ENCODE measurements around the gene MTRF1L. TPM values are rescaled to one million over a fixed set of nuclear protein-coding genes. Genes with fewer than 3 reads are reported as not detected.

The MTRF1L gene
- total RNA-seq, 1 experiment from 2014 or later: 26.5 TPM

DNA sequence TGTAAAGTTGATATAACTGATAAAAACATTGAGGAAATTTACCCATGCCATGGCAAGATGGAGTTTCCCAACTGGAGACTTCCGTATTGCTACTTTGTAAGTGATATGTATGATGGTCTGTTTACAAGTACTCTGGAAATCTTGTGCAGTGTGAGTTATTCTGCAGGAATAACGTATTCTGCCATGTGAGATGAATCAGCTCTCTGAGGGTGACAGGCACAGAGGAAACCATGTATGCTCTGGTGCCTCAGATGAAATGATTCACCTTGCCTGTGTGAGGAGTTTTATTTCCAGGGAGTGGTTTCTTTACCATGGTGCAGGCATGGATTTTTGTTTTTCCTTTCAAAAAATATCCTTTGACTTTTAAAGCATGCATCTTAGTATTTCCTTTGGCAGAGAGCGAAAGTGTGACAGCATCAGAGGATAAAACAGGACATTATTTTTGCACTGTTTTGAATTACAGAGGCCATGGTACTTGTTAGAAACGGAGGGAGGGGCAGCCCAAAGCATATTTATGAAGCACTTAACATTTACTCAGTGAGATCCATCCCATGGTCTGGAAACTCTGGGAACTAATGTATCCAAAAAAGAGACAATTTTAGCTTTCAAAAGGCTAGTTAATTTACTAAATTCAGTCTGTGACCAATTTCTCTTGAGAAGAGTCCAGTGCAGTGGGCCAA lies 36.0 kb upstream of the MTRF1L start:
- no peak overlapping the region for H3K14ac ChIP-seq (ENCODE audit: insufficient read depth, low read length)
- no peak overlapping the region for H3K4me2 ChIP-seq (ENCODE audit: insufficient read depth, insufficient read length, low read length)
- no peak overlapping the region for H3K9ac ChIP-seq (ENCODE audit: extremely low read depth, insufficient read length, low read length)
- no peaks in the 10 kb centered on the region for H3K79me1 ChIP-seq (ENCODE audit: insufficient read depth, low read depth, low read length, poor library complexity, severe bottlenecking)
- no peaks in the 10 kb centered on the region for H3K23me2 ChIP-seq (ENCODE audit: insufficient read length, low read depth, low read length, poor library complexity, severe bottlenecking)
- H3K27me3 ChIP-seq (ENCODE audit: insufficient read depth, low read length): no peaks in the 10 kb centered on the region
- H3K36me3 Mint-ChIP-seq (ENCODE audit: insufficient read depth in 1 of 3, low read depth in 3 of 3): peaks cover 0 to 8% (median 3%) of the 10 kb centered on the region in 3 experiments; a peak in 4 of 7 replicates
- no peaks in the 10 kb centered on the region for H3K79me2 ChIP-seq (ENCODE audit: insufficient read depth, low read length)
- no peaks in the 10 kb centered on the region for H3K9me3 Mint-ChIP-seq
- H4K8ac ChIP-seq (replicated peaks; ENCODE audit: insufficient read length, low read depth, low read length): no peak overlapping the region
- no peak overlapping the region for H3K27ac Mint-ChIP-seq
- no peak overlapping the region for H3K27ac ChIP-seq (ENCODE audit: insufficient read length, low read depth, low read length)
- no peak overlapping the region for H2BK12ac ChIP-seq (ENCODE audit: insufficient read length, low read depth, low read length)
- no peak overlapping the region for H2AFZ ChIP-seq (ENCODE audit: low read length)
- no peak overlapping the region for H2BK20ac ChIP-seq (ENCODE audit: low read depth, low read length, poor library complexity, severe bottlenecking)
- H3K23ac ChIP-seq (ENCODE audit: insufficient read length, low read depth, low read length): no peak overlapping the region
- H3K9me3 ChIP-seq (ENCODE audit: control insufficient read depth, low read depth, low read length): no peaks in the 10 kb centered on the region
- H3K4me3 Mint-ChIP-seq: no peak overlapping the region
- H3K18ac ChIP-seq (ENCODE audit: insufficient read length, low read depth, low read length): no peak overlapping the region
- H2BK5ac ChIP-seq (ENCODE audit: insufficient read length, low read length): no peak overlapping the region
- no peaks in the 10 kb centered on the region for H3K27me3 Mint-ChIP-seq (ENCODE audit: low read depth)
- no peaks in the 10 kb centered on the region for H3K4me1 ChIP-seq (ENCODE audit: insufficient read depth, low read length)
- no CpG with 5 or more reads among the region's 4 CpGs for WGBS (ENCODE audit: extremely low coverage, insufficient read length, low lambda C conversion rate)
- no peak overlapping the region for H4K5ac ChIP-seq (ENCODE audit: insufficient read length, low read depth, low read length)
- no peak overlapping the region for H2BK120ac ChIP-seq (ENCODE audit: low read depth, low read length, poor library complexity, severe bottlenecking)
- no peaks in the 10 kb centered on the region for H4K20me1 ChIP-seq (ENCODE audit: control insufficient read depth, insufficient read depth, insufficient read length)
- H2AK5ac ChIP-seq (ENCODE audit: insufficient read length, low read length): no peak overlapping the region
- H4K91ac ChIP-seq (ENCODE audit: insufficient read length, low read depth, low read length): no peak overlapping the region
- no peak overlapping the region for H3K56ac ChIP-seq (ENCODE audit: insufficient read length, low read depth, low read length)
- no peak overlapping the region for H3T11ph ChIP-seq (ENCODE audit: low read length)
- DNase-seq: no peak
- TF ChIP-seq, protein P1, sequence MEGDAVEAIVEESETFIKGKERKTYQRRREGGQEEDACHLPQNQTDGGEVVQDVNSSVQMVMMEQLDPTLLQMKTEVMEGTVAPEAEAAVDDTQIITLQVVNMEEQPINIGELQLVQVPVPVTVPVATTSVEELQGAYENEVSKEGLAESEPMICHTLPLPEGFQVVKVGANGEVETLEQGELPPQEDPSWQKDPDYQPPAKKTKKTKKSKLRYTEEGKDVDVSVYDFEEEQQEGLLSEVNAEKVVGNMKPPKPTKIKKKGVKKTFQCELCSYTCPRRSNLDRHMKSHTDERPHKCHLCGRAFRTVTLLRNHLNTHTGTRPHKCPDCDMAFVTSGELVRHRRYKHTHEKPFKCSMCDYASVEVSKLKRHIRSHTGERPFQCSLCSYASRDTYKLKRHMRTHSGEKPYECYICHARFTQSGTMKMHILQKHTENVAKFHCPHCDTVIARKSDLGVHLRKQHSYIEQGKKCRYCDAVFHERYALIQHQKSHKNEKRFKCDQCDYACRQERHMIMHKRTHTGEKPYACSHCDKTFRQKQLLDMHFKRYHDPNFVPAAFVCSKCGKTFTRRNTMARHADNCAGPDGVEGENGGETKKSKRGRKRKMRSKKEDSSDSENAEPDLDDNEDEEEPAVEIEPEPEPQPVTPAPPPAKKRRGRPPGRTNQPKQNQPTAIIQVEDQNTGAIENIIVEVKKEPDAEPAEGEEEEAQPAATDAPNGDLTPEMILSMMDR (conservative IDR thresholded peaks at IDR 0.05): no peak
- peaks cover 2 to 3% of the 10 kb centered on the region in 2 experiments; a peak in 1 of 4 replicates for H3K4me1 Mint-ChIP-seq
- H3K4ac ChIP-seq (ENCODE audit: low read depth, low read length): no peak overlapping the region
- H2BK15ac ChIP-seq (ENCODE audit: low read depth, low read length): no peak overlapping the region

Data from H9 (cell line).